ENCODE measurements around the gene LRRC4C. TPM values are rescaled to one million over a fixed set of nuclear protein-coding genes. Genes with fewer than 3 reads are reported as not detected.

LRRC4C gene
- total RNA-seq, 1 donor from 2014 or later: 14.0 TPM

DNA sequence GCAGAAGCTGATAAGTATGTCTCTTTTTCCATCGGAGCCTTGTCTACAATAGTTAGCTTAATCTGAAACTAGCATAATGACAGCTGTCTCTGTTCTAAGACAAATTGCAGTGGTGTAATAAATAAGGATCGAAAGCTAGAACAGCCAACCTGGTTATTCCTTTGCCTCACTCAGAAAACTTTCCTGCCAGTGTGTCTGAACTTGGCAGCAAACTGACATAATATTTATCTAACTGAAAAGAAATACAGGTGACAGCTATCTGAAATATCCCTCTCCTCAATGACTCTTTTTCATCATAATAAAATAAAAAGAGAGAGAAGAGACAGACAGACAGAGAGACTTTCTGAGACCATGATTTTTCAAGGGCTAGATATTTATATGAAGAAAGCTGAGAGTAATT is 642.5 kb downstream of the LRRC4C start:
- no peaks in the 10 kb centered on the region for H3K36me3 Mint-ChIP-seq
- no peaks in the 10 kb centered on the region for H3K4me1 Mint-ChIP-seq (ENCODE audit: unreplicated experiment)
- no peak overlapping the region for H3K27ac Mint-ChIP-seq
- H3K4me3 Mint-ChIP-seq: no peak overlapping the region
- TF ChIP-seq, protein P1, sequence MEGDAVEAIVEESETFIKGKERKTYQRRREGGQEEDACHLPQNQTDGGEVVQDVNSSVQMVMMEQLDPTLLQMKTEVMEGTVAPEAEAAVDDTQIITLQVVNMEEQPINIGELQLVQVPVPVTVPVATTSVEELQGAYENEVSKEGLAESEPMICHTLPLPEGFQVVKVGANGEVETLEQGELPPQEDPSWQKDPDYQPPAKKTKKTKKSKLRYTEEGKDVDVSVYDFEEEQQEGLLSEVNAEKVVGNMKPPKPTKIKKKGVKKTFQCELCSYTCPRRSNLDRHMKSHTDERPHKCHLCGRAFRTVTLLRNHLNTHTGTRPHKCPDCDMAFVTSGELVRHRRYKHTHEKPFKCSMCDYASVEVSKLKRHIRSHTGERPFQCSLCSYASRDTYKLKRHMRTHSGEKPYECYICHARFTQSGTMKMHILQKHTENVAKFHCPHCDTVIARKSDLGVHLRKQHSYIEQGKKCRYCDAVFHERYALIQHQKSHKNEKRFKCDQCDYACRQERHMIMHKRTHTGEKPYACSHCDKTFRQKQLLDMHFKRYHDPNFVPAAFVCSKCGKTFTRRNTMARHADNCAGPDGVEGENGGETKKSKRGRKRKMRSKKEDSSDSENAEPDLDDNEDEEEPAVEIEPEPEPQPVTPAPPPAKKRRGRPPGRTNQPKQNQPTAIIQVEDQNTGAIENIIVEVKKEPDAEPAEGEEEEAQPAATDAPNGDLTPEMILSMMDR (conservative IDR thresholded peaks at IDR 0.05): no peak
- no peak for DNase-seq (ENCODE audit: extremely low spot score, unreplicated experiment)
- H3K27me3 Mint-ChIP-seq: no peaks in the 10 kb centered on the region
- H3K9me3 Mint-ChIP-seq: peaks cover 6% of the 10 kb centered on the region

DNA sequence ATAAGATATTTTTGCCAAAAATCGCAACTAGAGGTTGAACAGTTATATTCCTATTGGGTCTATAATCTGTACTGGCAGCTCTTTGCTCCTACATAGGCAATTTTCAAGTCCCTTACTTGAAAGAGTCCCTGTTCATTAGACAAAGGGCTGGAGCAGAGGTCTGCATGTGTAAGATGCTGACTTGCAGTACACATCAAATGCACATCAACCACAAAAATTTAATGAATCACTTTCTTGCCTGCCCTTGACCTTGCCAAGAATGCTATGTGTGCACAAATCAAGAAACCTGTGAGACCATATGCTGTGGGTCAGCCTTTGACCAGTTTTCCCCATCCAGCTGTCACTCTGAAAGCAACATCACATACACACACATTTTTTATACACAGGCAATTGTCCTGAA is 661.5 kb downstream of the LRRC4C start:
- TF ChIP-seq, protein P1 (conservative IDR thresholded peaks at IDR 0.05): no peak
- no peak for DNase-seq (ENCODE audit: extremely low spot score, unreplicated experiment)
- no peaks in the 10 kb centered on the region for H3K4me1 Mint-ChIP-seq (ENCODE audit: unreplicated experiment)
- H3K27ac Mint-ChIP-seq: no peak overlapping the region
- no peaks in the 10 kb centered on the region for H3K9me3 Mint-ChIP-seq
- no peaks in the 10 kb centered on the region for H3K27me3 Mint-ChIP-seq
- H3K36me3 Mint-ChIP-seq: no peaks in the 10 kb centered on the region
- H3K4me3 Mint-ChIP-seq: no peak overlapping the region

DNA sequence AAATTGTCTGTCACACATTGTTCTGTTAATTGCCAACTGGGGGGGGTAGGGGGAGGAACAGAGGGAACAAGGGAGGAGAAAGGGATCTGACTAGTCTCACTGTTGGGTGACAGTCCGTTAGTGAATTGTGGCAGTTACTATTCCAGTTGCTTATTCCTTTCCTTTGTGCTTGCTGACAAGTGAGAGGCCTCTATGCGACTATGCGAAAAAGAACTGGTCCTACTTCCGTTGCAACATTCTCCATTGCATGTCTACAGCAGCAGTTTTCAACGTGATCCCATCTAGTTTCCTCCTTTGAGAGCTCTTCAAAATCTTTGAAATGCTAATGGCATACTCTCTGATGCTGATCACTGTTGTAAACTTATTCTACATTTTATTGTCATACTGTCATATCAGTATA is 672.2 kb downstream of the LRRC4C start:
- Mint-ChIP-seq H3K27ac (no peak overlapping the region), H3K4me3 (no peak overlapping the region), H3K9me3 (no peaks in the 10 kb centered on the region), H3K27me3 (no peaks in the 10 kb centered on the region), H3K4me1 (ENCODE audit: unreplicated experiment) (no peaks in the 10 kb centered on the region), H3K36me3 (no peaks in the 10 kb centered on the region)
- TF ChIP-seq, protein P1 (conservative IDR thresholded peaks at IDR 0.05): no peak
- no peak for DNase-seq (ENCODE audit: extremely low spot score, unreplicated experiment)

DNA sequence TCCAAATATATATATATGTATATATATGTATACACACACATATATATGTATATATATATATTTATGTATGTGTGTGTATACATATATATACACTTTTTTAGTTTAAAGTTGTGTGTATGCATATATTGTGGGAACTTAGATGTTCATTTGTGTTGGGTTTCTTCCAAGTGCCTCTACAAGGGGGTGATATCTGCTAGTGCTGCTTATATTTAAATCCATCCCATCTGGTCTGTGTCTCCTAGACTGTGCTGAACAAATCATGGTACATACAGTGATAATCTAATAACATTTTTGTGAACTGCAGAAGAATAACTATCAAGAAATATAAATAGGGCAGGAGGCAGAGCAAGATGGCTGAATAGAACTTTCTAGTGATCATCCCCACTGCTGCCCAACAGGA is 696.4 kb downstream of the LRRC4C start:
- Mint-ChIP-seq H3K27me3 (no peaks in the 10 kb centered on the region), H3K4me3 (no peak overlapping the region), H3K4me1 (ENCODE audit: unreplicated experiment) (no peaks in the 10 kb centered on the region), H3K36me3 (no peaks in the 10 kb centered on the region), H3K9me3 (no peaks in the 10 kb centered on the region), H3K27ac (no peak overlapping the region)
- TF ChIP-seq, protein P1 (conservative IDR thresholded peaks at IDR 0.05): no peak
- no peak for DNase-seq (ENCODE audit: extremely low spot score, unreplicated experiment)

DNA sequence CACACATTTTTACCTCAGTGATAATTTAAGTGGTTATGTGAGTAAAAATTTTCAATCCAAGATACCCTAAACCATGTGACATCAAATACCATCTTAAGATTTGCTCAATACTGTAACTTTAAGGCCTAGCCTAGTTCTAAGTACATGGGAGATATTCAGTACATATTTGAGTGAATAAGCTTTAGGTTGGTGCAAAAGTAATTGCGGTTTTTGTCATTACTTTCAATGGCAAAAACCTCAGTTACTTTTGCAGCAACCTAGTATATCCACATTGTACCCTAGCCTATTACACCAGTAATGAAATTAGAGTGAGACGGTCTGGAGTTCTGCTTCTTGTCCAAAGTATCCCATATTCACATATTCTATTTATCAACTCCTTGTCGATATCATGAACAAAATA is 700.1 kb downstream of the LRRC4C start:
- TF ChIP-seq, protein P1 (conservative IDR thresholded peaks at IDR 0.05): no peak
- H3K27ac Mint-ChIP-seq: no peak overlapping the region
- no peak for DNase-seq (ENCODE audit: extremely low spot score, unreplicated experiment)
- no peaks in the 10 kb centered on the region for H3K27me3 Mint-ChIP-seq
- no peak overlapping the region for H3K4me3 Mint-ChIP-seq
- H3K36me3 Mint-ChIP-seq: no peaks in the 10 kb centered on the region
- no peaks in the 10 kb centered on the region for H3K4me1 Mint-ChIP-seq (ENCODE audit: unreplicated experiment)
- H3K9me3 Mint-ChIP-seq: no peaks in the 10 kb centered on the region

DNA sequence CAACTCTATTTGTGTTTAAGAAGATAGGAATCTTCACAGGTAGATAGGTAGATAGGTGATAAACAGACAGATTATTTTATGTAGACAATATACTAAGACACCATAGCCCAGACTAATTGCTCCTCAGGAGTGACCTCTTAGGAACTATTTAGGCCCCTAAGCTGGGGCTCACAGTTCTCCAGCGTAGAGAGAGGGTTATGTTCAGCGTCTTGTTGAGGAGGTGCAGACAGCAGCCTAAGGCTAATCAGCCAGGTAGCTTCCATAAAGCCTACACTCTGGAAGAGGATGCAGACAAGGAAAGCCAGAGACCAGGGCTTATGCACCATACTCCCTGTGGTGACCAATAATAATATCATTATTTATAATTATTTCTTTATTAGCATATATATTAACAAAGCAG is 705.2 kb downstream of the LRRC4C start:
- Mint-ChIP-seq H3K9me3 (no peaks in the 10 kb centered on the region), H3K36me3 (no peaks in the 10 kb centered on the region), H3K4me3 (no peak overlapping the region), H3K27me3 (no peaks in the 10 kb centered on the region), H3K4me1 (ENCODE audit: unreplicated experiment) (no peaks in the 10 kb centered on the region), H3K27ac (no peak overlapping the region)
- TF ChIP-seq, protein P1 (conservative IDR thresholded peaks at IDR 0.05): no peak
- no peak for DNase-seq (ENCODE audit: extremely low spot score, unreplicated experiment)
